ENCODE measurements around the gene AURKAIP1.
A peak's percentile ranks its signal among the peaks of the same experiment; 100 is the strongest.
"Not testable (repeated sequence)": the region's sequence is repeated elsewhere in the genome, so short reads cannot be mapped to it uniquely, and the experiment has no call there.

AURKAIP1 gene

DNA sequence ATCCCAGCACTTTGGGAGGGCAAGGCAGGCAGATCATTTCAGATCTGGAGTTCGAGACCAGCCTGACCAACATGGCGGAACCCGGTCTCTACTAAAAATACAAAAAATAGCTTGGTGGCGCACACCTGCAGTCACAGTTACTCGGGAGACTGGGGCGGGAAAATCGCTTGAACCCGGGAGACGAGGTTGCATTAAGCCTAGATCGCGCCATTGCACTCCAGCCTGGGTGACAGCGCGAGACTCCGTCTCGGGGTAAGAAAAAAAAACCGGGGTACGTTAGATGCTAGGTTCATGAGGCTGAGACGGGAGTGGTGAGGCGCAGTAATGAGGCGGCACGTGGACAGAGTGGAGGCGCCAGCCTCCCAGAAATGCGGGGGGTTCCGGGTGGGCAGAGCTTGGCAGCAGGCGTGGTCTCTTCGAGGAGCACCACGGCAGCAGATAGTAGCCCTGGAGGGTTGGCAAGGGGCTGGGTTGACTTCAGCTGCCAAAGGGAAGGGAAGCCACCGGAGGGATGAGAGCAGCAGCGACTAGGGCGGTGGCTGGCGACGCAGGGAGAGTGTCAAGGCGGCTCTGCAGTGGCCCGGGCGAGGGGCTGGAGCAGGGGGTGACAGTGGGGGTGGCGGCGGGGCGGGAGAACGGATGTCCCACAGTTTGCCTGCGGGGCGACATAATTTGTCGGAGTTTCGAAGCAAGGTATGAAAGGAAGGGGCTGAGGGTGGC, 31.3 kb upstream of the AURKAIP1 start:
- peaks cover 22% of the 10 kb centered on the region for H3K4me1 ChIP-seq (ENCODE audit: insufficient read depth, low read length)
- H3K9ac ChIP-seq (ENCODE audit: low read depth, low read length), result peak overlapping the region; percentile 97
- H3K27ac ChIP-seq (ENCODE audit: low read depth, low read length), result peak overlapping the region; percentile 98
- no peaks in the 10 kb centered on the region for H3K27me3 ChIP-seq (ENCODE audit: insufficient read depth, low read length)
- H3K36me3 ChIP-seq (ENCODE audit: insufficient read depth, low read length), result peaks cover 53% of the 10 kb centered on the region
- peak overlapping the region; percentile 96 for H3K4me3 ChIP-seq (ENCODE audit: low read length)
- WGBS, result 50% methylated on average over 43 of the region's 43 CpGs
- no peaks in the 10 kb centered on the region for H3K9me3 ChIP-seq (ENCODE audit: insufficient read depth, low read depth, low read length)

DNA sequence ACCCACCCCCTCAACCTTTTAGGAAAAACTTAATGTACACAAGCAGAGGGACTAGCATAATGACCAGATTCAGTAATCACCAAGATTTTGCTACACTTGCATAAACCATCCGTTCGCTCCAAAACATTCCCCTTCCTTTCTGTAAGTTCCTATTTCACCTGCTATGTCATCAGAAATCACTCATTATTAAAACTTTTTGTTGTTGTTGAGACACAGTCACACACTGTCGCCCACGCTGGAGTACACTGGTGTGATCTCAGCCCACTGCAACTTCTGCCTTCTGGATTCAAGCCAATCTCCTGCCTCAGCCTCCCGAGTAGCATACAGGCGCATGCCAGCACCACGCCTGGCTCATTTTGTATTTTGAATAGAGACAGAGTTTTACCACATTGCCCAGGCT, 28.6 kb upstream of the AURKAIP1 start:
- Histone ChIP-seq H3K27ac (ENCODE audit: low read depth, low read length) (no peak overlapping the region), H3K9ac (ENCODE audit: low read depth, low read length) (no peak overlapping the region; the same call in 1 of the 2 replicates), H3K36me3 (ENCODE audit: insufficient read depth, low read length) (peaks cover 63% of the 10 kb centered on the region), H3K27me3 (ENCODE audit: insufficient read depth, low read length) (no peaks in the 10 kb centered on the region), H3K4me3 (ENCODE audit: low read length) (no peak overlapping the region), H3K9me3 (ENCODE audit: insufficient read depth, low read depth, low read length) (no peaks in the 10 kb centered on the region), H3K4me1 (ENCODE audit: insufficient read depth, low read length) (peaks cover 5% of the 10 kb centered on the region)
- WGBS, result 95% methylated on average over 7 of the region's 7 CpGs

DNA sequence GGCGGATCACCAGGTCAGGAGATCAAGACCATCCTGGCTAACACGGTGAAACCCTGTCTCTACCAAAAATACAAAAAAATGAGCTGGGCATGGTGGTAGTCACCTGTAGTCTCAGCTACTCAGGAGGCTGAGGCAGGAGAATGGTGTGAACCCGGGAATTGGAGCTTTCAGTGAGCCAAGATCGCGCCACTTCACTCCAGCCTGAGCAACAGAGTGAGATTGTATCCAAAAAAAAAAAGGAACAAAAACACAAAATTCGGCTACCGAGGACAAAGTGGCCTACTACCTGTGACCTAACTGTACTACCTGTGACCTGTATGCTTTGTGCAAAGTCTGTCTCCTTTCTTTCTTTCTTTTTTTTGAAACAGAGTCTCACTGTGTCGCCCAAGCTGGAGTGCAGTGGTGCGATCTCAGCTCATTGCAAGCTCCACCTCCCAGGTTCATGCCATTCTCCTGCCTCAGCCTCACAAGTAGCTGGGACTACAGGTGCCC, 27.9 kb upstream of the AURKAIP1 start:
- not testable (repeated sequence) for H3K9ac ChIP-seq (ENCODE audit: low read depth, low read length); H3K27ac ChIP-seq (ENCODE audit: low read depth, low read length); H3K4me3 ChIP-seq (ENCODE audit: low read length); H3K4me1 ChIP-seq (ENCODE audit: insufficient read depth, low read length); H3K9me3 ChIP-seq (ENCODE audit: insufficient read depth, low read depth, low read length); H3K27me3 ChIP-seq (ENCODE audit: insufficient read depth, low read length)
- WGBS, result 93% methylated on average over 9 of the region's 9 CpGs
- H3K36me3 ChIP-seq (ENCODE audit: insufficient read depth, low read length), result peaks cover 61% of the 10 kb centered on the region

DNA sequence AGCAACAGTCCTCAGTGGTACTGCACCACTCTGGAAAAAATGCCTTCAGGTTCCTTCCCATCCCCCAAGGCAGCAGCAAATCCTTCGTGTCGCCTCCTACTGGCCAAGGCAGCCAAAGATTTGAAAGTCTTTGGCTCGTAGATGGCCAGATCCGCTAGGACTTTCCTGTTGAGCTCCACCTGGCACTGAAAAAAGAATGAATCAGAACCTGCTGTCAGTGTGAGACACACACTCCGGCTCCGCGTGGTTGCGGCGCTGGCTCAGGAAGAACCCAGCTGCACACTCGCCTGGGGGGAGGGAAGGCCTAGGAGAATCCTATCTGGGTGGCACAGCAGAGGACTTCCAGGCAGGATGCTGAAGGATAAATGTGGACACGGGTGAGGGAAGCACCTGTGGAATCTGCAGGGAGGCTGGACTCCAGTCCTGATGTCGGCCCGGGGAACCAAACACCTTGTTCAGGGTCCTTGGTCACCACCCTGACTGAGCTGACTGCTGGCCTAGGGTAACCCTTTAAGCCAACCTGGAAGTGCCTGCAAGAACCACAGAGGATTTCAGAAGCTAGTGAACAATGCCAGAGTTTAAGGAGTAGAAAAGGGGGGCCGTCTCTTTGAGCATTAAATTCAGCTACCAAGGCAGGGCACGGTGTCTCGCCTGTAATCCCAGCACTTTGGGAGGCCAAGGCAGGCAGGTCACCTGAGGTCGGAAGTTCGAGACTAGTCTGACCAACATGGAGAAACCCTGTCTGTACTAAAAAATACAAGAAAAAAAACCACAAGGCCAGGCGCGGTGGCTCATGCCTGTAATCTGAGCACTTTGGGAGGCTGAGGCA, 27.3 kb upstream of the AURKAIP1 start:
- H3K36me3 ChIP-seq (ENCODE audit: insufficient read depth, low read length), result peaks cover 68% of the 10 kb centered on the region
- no peak overlapping the region for H3K4me3 ChIP-seq (ENCODE audit: low read length)
- no peaks in the 10 kb centered on the region for H3K27me3 ChIP-seq (ENCODE audit: insufficient read depth, low read length)
- H3K9me3 ChIP-seq (ENCODE audit: insufficient read depth, low read depth, low read length), result no peaks in the 10 kb centered on the region
- no peak overlapping the region for H3K9ac ChIP-seq (ENCODE audit: low read depth, low read length)
- peak overlapping the region; percentile 39; the same call in 1 of the 2 replicates for H3K27ac ChIP-seq (ENCODE audit: low read depth, low read length)
- WGBS, result 83% methylated on average over 20 of the region's 20 CpGs
- H3K4me1 ChIP-seq (ENCODE audit: insufficient read depth, low read length), result peaks cover 9% of the 10 kb centered on the region

DNA sequence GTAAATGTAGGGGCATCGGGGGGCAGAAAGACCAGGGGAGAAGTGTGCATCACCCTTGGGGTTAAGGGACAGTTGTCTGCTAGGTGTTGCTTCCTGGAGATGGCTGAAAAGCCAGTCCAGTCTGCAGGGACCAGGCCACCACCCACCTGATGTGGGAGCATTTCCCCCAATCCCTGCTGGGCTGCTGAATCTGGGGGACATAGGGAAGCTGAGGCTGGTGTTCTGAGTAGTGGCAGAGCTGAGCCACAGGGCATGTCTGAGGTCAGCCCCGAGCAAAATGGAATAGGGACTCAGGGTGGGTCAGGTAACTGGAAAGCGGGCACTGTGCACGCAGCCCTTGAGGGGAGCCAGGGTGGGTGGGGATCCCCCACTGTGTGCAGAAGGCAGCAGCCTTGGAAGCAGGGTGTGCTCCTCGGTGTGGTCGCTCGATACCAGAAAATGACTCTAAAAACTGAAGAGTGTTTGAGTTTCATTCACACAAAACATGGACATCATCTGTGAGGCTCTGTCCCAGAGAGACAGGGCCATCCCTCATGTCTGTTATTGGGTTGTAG, 26.5 kb upstream of the AURKAIP1 start:
- H3K4me1 ChIP-seq (ENCODE audit: insufficient read depth, low read length), result peaks cover 9% of the 10 kb centered on the region
- H3K36me3 ChIP-seq (ENCODE audit: insufficient read depth, low read length), result peaks cover 73% of the 10 kb centered on the region
- no peak overlapping the region for H3K9ac ChIP-seq (ENCODE audit: low read depth, low read length)
- no peaks in the 10 kb centered on the region for H3K27me3 ChIP-seq (ENCODE audit: insufficient read depth, low read length)
- 91% methylated on average over 7 of the region's 7 CpGs for WGBS
- no peak overlapping the region; the same call in 1 of the 2 replicates for H3K27ac ChIP-seq (ENCODE audit: low read depth, low read length)
- no peaks in the 10 kb centered on the region for H3K9me3 ChIP-seq (ENCODE audit: insufficient read depth, low read depth, low read length)
- no peak overlapping the region for H3K4me3 ChIP-seq (ENCODE audit: low read length)

DNA sequence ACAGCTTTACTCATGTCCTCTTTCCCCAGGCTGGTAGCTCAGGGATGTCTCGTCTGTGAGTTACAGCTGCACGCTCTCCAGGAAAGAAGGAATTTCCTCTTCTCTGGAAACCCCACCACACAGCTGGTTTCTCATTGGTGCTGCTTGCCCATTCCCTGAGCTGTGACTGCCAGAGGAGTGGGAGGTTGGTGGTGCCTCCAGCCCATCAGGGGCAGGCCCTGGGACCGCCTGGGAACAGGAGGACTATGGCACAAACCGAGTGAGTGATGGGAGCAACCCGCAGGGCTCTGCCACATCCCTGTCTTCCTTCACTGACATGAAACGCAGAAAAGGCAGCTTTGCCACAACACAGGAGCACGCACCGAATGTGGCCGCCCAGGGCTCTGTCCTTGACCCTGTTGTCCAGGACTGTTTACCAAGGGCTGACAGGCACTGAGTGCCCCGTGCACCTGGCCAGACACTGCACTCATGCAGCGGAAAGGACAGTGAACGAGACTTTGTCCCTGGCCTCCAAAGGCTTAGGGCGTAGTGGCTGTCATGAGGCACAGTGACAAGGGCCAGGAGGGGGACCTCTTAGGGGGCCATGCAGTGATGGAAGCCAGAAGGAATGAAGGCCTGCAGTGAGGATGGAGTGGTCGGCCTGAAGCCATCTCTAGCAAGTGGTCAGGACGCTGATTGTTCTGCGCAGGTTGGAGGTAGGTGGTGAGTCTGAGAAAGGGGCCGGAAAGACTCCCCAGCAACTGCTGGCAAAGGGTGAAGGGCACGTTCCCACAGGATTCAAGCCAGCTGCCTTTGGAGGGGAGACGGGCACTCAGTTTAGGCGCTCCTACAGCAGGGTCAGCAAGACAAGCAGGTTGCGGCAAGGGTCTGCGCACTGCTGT, 25.8 kb upstream of the AURKAIP1 start:
- Histone ChIP-seq H3K9ac (ENCODE audit: low read depth, low read length) (peak overlapping the region; percentile 98), H3K9me3 (ENCODE audit: insufficient read depth, low read depth, low read length) (no peaks in the 10 kb centered on the region), H3K4me1 (ENCODE audit: insufficient read depth, low read length) (peaks cover 9% of the 10 kb centered on the region), H3K4me3 (ENCODE audit: low read length) (peak overlapping the region; percentile 99), H3K27ac (ENCODE audit: low read depth, low read length) (no peak overlapping the region; the same call in 1 of the 2 replicates), H3K27me3 (ENCODE audit: insufficient read depth, low read length) (no peaks in the 10 kb centered on the region), H3K36me3 (ENCODE audit: insufficient read depth, low read length) (peaks cover 74% of the 10 kb centered on the region)
- WGBS, result 94% methylated on average over 22 of the region's 22 CpGs

DNA sequence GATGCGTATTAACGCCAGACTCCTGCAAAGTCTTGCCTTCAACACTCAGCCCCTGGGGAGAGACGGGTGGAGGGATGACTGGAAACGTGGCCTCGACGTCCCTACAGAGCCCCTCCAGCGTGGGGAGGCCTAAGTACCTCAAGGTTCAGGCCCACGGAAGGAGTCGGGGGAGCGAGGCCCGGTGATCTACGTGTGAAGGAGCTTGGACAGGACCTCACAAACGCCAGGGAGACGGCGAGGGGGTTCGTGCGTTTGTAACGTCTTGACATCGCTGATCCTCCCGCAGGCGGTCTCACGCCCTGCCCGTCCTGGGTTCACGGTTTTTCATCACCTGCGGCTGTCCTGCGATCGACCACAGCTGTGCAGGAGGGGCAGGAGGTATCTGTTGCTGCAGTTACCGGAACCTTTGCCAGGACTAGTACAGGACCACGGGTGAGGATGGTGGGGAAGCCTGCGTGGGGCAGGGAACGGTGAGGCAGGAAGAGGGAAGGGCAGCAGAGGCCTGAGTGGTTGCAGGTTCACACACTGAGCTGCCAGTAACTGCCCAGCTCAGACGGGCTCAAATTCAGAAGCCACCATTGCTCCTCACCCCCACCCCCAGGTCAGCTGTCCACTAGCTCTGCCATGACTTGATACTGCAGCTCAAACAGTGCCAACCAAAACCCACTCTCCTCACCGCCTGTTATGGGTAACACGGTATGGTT, 25.0 kb upstream of the AURKAIP1 start:
- Histone ChIP-seq H3K4me1 (ENCODE audit: insufficient read depth, low read length) (peaks cover 9% of the 10 kb centered on the region), H3K36me3 (ENCODE audit: insufficient read depth, low read length) (peaks cover 74% of the 10 kb centered on the region), H3K27me3 (ENCODE audit: insufficient read depth, low read length) (no peaks in the 10 kb centered on the region), H3K4me3 (ENCODE audit: low read length) (peak overlapping the region; percentile 99), H3K27ac (ENCODE audit: low read depth, low read length) (peak overlapping the region; percentile 90), H3K9me3 (ENCODE audit: insufficient read depth, low read depth, low read length) (no peaks in the 10 kb centered on the region), H3K9ac (ENCODE audit: low read depth, low read length) (peak overlapping the region; percentile 98)
- 10% methylated on average over 34 of the region's 34 CpGs for WGBS

DNA sequence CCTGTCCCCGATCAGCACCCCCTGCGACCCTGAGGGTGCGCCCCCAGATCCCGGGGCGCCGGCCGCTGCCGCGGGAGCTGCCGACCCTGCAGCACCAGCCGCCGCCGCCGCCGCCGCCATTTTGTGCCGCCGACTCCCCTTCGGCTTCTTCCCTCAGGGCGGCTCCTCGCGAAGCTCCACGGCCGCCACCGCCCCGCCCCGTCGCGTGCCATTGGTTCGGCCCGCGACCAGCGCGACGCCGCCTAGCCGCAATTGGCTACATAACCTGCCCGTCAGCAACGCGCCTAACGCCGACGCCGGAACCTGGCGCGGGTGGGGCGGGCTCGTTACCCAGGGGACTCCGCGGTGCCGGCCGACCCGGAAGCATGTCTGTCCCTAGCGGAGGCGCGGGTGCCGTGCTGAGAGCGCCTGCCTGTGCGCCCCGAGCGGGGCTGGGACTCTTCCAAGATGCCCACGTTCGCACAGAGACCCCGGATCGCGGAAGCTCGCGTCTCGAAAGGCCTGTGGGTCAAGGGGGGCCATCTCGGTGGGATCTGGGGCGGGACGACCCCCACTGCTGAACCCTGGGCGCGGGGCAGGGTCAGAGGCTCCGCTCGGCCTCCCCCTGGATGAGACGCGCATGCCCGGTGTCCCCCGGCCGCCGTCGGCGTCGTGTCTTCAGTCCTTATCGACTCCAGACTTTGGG, 24.3 kb upstream of the AURKAIP1 start, which contains the start of gene CCNL2:
Gene CCNL2 (minus strand): TSS at position 149 of the 685 bp plus-strand sequence. CDS start 29 bp downstream, at position 120.
- Histone ChIP-seq H3K36me3 (ENCODE audit: insufficient read depth, low read length) (peaks cover 73% of the 10 kb centered on the region), H3K9me3 (ENCODE audit: insufficient read depth, low read depth, low read length) (no peaks in the 10 kb centered on the region), H3K27ac (ENCODE audit: low read depth, low read length) (peak within 1 kb of the TSS; percentile 91), H3K4me3 (ENCODE audit: low read length) (peak within 1 kb of the TSS; percentile 99), H3K27me3 (ENCODE audit: insufficient read depth, low read length) (no peaks in the 10 kb centered on the region), H3K9ac (ENCODE audit: low read depth, low read length) (peak within 1 kb of the TSS; percentile 98), H3K4me1 (ENCODE audit: insufficient read depth, low read length) (peaks cover 9% of the 10 kb centered on the region)
- under 1% methylated on average over 86 of the region's 86 CpGs for WGBS

DNA sequence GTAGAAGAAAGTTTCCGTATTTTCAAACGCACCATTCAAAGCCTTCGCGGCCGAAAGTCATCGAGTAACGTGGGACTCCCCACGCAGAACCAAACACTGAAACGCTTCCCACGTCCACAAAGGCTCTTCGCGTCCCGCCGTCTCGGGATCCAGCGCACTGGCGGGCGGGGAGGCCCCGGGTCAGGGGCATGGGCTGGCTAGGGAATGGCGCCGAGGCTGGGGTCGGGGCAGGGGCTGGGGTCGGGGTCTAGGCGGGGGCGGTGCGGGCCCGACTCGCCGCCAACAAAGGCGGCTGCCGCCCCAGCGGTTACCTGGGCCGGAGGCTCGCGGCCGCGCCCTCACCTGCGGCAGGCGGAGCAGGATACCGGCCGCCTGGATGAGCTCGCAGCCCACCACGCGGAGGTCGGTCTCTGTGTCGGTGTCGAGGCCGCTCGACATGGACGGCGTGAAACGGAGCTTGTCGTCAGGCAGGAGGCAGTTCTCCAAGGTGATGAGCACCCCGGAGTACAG, 23.7 kb upstream of the AURKAIP1 start:
- Histone ChIP-seq H3K9ac (ENCODE audit: low read depth, low read length) (peak overlapping the region; percentile 98), H3K4me1 (ENCODE audit: insufficient read depth, low read length) (peaks cover 9% of the 10 kb centered on the region), H3K36me3 (ENCODE audit: insufficient read depth, low read length) (peaks cover 76% of the 10 kb centered on the region), H3K4me3 (ENCODE audit: low read length) (peak overlapping the region; percentile 99), H3K27me3 (ENCODE audit: insufficient read depth, low read length) (no peaks in the 10 kb centered on the region), H3K27ac (ENCODE audit: low read depth, low read length) (peak overlapping the region; percentile 91), H3K9me3 (ENCODE audit: insufficient read depth, low read depth, low read length) (no peaks in the 10 kb centered on the region)
- WGBS, result 1% methylated on average over 54 of the region's 54 CpGs

Data from HUES64 (cell line).